ENCODE data around the gene CRYZL1.
A peak's percentile ranks its signal among the peaks of the same experiment; 100 is the strongest.

DNA sequence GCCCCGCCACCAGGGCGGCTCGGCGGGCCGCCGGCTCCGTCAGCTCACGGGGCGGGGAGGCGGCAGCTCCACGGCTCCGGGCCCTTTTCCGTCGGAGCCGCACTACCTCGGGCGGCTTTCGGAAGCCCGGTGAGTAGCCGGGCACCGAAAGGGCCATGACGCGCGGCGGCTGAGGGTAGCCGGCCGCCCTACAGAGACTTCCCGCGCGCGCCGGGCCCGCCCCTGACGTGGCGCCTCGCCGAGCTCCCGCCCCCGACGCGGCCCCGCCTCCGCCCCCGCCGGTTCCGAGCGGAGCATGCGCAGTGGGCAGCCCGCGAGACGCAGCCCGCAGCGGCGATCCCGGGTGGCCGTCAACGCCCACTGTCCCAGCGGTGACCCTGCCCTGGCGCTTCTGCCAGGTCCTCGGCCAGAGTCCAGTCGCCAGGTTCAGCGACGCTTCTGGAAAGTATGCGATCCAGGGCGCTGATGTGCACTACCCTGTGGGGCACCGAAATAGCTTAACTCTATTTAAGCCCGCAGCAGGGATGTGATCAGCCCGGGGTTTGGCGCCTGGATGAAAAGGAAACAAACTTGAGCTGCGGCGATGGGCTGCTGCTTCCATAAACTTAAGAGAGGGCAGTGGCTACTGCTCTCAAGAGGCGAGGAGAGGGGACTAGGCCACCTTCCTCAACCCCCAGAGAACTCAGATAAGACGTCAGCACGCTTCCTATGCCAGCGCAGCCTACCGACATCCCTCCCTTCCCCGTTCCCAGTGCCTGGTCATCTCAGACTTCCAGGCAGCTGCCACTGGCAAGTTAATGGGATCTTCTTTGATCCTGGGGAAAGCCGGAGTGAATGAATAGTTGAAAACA lies 52.8 kb downstream of the CRYZL1 start, which contains the start of gene DONSON:
- no peak for TF ChIP-seq CTCF (IDR thresholded peaks at IDR 0.05)
- no peak for TF ChIP-seq POLR2A (IDR thresholded peaks at IDR 0.05)
- TF ChIP-seq POLR2AphosphoS5 (IDR thresholded peaks at IDR 0.05) = peak; percentile 36 to 60 (median 60)
